Lower leg skin (tissue), 4 donors: ENCODE data around the gene FAF2. TPM values are rescaled to one million over a fixed set of nuclear protein-coding genes. Genes with fewer than 3 reads are reported as not detected.

Source experiments
- DNase-seq, 2 donors: peaks; one replicate each; pipeline ENCODE4 v3.0.0-alpha.2; 2019; ENCODE audit warnings: low spot score in 2 of 2
- H3K4me3 ChIP-seq: fragments of 200-600 bp; sonication (generic); 2 replicates; pipeline ENCODE4 v1.5.1; 2017; ENCODE audit warnings: mild to moderate bottlenecking, low read depth; ENCODE audit not compliant: poor library complexity, severe bottlenecking
- CTCF ChIP-seq, 3 donors: fragments of 450-650 bp; IDR thresholded peaks; one replicate each; pipeline ENCODE4 v1.5.1; 2016; ENCODE audit warnings: antibody characterized with exemption in 3 of 3, mild to moderate bottlenecking in 3 of 3, moderate library complexity in 2 of 3
- POLR2A ChIP-seq, 2 donors: fragments of 450-650 bp; IDR thresholded peaks; one replicate each; pipeline ENCODE4 v1.6.1; 2016 to 2017; ENCODE audit warnings: antibody characterized with exemption in 2 of 2, mild to moderate bottlenecking in 1 of 2, moderate library complexity in 1 of 2
- WGBS, 2 donors: methylation state at CpG; one replicate each; pipeline ENCODE4 v1.1.5; 2018; 5-methylcytosine and 5-hydroxymethylcytosine counted together
- intact Hi-C: fragments of 100-400 bp; cut with DNase I; formaldehyde crosslinking; loops from one replicate; pipeline ENCODE4 v1.15.0; 2023; ENCODE audit warnings: low total_unique reads
- total RNA-seq, 4 donors: library from RNA; depleted of rRNA; stranded (reverse); fragments of >200 nt; gene quantifications; one replicate each; pipeline ENCODE4 v1.1.0, GENCODE V29; 2016

The FAF2 gene
- total RNA-seq, 4 donors from 2014 or later: 32.6 to 35.8 (median 33.7) TPM

GRCh38 chr5:176524987-176525386, 76.8 kb downstream of the FAF2 start:
- no peak overlapping the region for H3K4me3 ChIP-seq
- intact Hi-C loops: no loop called here
- 87 to 92% methylated on average over 15 of the region's 15 CpGs for WGBS, 2 donors
- DNase-seq: no peak
- no peak for TF ChIP-seq CTCF (IDR thresholded peaks at IDR 0.05)
- no peak for TF ChIP-seq POLR2A (IDR thresholded peaks at IDR 0.05)

- DNase-seq: no peak
- no peak overlapping the region for H3K4me3 ChIP-seq
- intact Hi-C loops: no loop called here
- TF ChIP-seq POLR2A (IDR thresholded peaks at IDR 0.05): no peak
- no peak for TF ChIP-seq CTCF (IDR thresholded peaks at IDR 0.05)
- WGBS, 2 donors: 95 to 98% methylated on average over 9 of the region's 9 CpGs
Observed at GRCh38 chr5:176525677-176526076, 77.5 kb downstream of the FAF2 start.

GRCh38 chr5:176526462-176526861, 78.3 kb downstream of the FAF2 start:
- TF ChIP-seq CTCF (IDR thresholded peaks at IDR 0.05): no peak
- TF ChIP-seq POLR2A (IDR thresholded peaks at IDR 0.05): no peak
- intact Hi-C loops: no loop called here
- no peak for DNase-seq
- no peak overlapping the region for H3K4me3 ChIP-seq
- WGBS, 2 donors: 91 to 93% methylated on average over 9 of the region's 9 CpGs

GRCh38 chr5:176527246-176528222, 79.3 kb downstream of the FAF2 start:
- 85 to 87% methylated on average over 34 of the region's 34 CpGs for WGBS, 2 donors
- no peak overlapping the region for H3K4me3 ChIP-seq
- intact Hi-C loops: no loop called here
- no peak for DNase-seq
- TF ChIP-seq POLR2A (IDR thresholded peaks at IDR 0.05): no peak
- TF ChIP-seq CTCF (IDR thresholded peaks at IDR 0.05): no peak

GRCh38 chr5:176528301-176528700, 80.1 kb downstream of the FAF2 start:
- intact Hi-C loops: no loop called here
- TF ChIP-seq POLR2A (IDR thresholded peaks at IDR 0.05): no peak
- TF ChIP-seq CTCF (IDR thresholded peaks at IDR 0.05): no peak
- no peak overlapping the region for H3K4me3 ChIP-seq
- 51 to 63% methylated on average over 9 to 10 of the region's 11 CpGs for WGBS, 2 donors
- no peak for DNase-seq
